ENCODE data around the gene PKNOX2.

The PKNOX2 gene

DNA sequence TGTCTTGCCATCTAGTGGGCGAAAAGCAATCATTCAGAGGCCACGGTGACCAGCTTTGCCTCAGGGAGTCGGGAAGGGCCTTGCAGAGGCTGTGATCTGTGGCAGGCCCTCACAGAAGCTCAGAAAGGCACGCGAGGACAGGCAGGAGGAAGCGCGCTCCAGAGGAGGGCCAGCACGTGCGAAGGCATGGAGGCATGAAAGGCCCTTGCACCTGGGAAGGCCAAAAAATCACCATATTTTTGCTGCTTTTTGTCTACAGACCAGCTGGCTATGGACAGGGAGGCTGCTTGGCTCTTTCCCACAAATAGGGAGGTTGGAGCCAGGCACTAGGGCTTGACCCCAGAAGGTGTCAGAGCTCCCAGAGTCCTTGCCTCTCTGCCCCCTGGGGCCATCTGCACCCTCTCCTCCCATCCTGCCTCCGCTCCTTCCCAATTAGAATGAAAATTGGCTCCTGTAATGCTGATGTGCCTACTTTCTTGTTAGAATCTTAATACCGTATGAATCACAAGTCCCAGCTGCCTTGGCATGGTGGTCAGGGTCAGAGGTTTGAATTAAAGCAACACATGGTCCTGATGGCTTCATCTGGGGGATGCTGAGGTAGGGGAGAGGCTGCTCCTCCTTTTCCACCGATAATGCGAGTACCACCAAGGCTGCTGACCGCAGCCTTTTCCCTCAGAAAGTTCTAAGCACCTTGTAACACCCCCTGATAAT, 262.4 kb downstream of the PKNOX2 start:
- no peak overlapping the region for H3K4me3 ChIP-seq (ENCODE audit: low read depth, low read length)
- DNase-seq (ENCODE audit: low read depth) = no peak
- TF ChIP-seq, protein P1, sequence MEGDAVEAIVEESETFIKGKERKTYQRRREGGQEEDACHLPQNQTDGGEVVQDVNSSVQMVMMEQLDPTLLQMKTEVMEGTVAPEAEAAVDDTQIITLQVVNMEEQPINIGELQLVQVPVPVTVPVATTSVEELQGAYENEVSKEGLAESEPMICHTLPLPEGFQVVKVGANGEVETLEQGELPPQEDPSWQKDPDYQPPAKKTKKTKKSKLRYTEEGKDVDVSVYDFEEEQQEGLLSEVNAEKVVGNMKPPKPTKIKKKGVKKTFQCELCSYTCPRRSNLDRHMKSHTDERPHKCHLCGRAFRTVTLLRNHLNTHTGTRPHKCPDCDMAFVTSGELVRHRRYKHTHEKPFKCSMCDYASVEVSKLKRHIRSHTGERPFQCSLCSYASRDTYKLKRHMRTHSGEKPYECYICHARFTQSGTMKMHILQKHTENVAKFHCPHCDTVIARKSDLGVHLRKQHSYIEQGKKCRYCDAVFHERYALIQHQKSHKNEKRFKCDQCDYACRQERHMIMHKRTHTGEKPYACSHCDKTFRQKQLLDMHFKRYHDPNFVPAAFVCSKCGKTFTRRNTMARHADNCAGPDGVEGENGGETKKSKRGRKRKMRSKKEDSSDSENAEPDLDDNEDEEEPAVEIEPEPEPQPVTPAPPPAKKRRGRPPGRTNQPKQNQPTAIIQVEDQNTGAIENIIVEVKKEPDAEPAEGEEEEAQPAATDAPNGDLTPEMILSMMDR (IDR thresholded peaks at IDR 0.05; ENCODE audit: control insufficient read depth, extremely low read depth, insufficient read depth) = no peak

DNA sequence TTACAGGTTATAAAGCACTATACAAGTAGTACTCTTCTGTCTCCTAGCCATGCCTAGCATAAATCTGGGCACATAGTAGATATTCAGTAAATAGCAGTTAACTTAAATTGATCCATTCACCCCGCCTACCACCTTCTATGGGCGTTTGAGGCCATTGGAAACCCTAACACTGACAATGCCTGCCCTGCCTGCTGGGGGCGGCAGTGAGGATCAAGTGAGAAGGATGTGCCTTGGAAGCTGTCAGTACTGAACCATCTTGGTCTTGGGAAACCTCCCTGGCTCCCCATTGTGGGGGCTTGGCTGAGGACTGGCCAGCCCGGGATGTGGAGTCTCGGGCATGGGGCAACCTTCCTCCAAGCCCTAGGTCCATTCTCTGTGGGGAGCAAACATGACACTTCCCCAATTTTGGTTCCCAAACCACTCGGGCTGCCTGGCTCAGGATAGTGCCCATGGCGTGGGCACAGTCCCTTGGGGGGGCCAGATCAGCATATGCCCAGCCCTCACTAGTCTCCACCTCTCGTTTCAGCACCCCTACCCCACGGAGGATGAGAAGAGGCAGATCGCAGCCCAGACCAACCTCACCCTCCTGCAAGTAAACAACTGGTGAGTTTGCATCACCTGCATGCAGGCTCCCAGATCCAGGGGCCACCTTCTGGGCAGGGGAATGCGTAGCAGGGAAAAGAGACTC, 264.1 kb downstream of the PKNOX2 start:
- DNase-seq (ENCODE audit: low read depth) = no peak

DNA sequence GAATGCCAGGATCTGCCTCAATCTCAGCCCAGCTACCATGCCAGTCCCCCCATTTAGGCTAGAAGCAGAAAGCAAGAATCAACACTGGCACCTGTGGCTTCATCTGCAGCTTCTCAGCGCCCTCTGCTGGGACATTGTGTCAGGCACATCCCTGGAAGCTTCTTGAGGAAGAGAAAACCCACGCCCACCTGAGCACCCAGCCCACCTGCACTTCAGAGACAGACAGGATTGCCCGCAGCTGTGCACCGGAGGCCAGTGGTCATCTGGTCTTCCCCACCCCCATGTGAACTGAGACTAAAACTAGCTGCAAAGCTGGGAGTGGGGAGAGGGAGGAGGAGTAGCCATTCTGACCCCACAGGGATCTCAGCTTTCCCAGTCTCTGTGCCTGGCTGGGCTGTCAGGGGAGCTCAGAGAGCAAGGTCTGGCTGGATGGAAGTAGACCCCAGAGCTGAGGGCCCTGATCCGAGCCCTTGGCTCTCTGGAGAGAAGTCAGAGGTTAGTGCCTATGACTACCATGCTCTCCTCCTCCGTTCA, 264.7 kb downstream of the PKNOX2 start:
- DNase-seq (ENCODE audit: low read depth) = no peak
- H3K4me3 ChIP-seq (ENCODE audit: low read depth, low read length) = no peak overlapping the region
- TF ChIP-seq, protein P1 (IDR thresholded peaks at IDR 0.05; ENCODE audit: control insufficient read depth, extremely low read depth, insufficient read depth) = peak; percentile 78

More for the DNA sequence above, 264.1 kb downstream of the PKNOX2 start:
- TF ChIP-seq, protein P1 (IDR thresholded peaks at IDR 0.05; ENCODE audit: control insufficient read depth, extremely low read depth, insufficient read depth) = 0 out of 2 replicates have a peak, but pooled peaks have one; percentile 3
- H3K4me3 ChIP-seq (ENCODE audit: low read depth, low read length) = no peak overlapping the region

DNA sequence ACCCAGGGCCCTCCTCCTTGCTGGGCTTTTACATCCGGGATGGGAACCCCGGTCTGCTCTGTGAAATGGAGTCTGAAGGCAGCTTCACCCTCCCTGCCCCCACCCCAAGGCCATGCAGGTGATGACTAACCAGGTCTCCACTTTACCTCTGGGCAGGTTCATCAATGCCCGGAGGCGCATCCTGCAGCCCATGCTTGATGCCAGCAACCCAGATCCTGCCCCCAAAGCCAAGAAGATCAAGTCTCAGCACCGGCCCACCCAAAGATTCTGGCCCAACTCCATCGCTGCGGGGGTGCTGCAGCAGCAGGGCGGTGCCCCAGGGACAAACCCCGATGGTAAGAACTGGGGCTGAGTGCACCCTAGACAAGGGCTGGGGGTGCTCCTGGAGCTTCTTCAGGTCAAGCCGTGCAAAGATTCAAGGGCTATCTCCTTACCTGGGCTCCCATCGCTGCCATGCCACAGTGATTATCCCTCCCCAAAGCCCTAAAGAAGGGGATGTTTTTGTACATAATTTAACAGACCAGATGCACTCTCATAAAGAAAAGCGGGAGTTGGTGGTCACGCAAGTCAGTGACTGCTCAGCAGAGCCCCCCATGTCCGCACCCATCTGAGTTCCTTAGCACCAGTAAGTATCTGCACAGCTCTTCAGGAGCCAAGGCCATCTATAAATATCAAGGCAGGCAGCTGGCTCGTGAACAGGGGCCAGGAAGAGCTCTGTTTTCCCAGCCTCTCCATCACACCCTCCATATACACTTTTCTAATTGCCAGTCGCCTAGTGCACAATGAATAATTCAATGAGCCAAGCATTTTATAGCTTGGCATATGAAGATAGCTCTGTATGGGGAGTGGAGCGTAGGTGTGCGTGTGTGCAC, 265.5 kb downstream of the PKNOX2 start:
- TF ChIP-seq, protein P1 (IDR thresholded peaks at IDR 0.05; ENCODE audit: control insufficient read depth, extremely low read depth, insufficient read depth) = no peak
- DNase-seq (ENCODE audit: low read depth) = no peak
- no peak overlapping the region for H3K4me3 ChIP-seq (ENCODE audit: low read depth, low read length)

DNA sequence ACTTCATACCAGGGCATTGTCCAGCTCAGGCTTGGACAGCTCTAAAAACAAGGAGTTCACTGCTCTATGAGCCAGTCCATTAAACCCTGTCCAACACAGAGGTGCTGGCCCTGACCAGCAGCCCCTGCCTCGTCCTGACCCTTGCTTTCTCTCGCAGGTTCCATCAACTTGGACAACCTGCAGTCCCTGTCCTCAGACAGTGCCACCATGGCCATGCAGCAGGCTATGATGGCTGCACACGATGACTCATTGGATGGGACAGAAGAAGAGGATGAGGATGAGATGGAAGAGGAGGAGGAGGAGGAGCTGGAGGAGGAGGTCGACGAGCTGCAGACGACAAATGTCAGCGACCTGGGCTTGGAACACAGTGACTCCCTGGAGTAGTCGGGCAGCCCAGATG, 266.5 kb downstream of the PKNOX2 start:
- TF ChIP-seq, protein P1 (IDR thresholded peaks at IDR 0.05; ENCODE audit: control insufficient read depth, extremely low read depth, insufficient read depth) = no peak
- no peak for DNase-seq (ENCODE audit: low read depth)
- no peak overlapping the region for H3K4me3 ChIP-seq (ENCODE audit: low read depth, low read length)

DNA sequence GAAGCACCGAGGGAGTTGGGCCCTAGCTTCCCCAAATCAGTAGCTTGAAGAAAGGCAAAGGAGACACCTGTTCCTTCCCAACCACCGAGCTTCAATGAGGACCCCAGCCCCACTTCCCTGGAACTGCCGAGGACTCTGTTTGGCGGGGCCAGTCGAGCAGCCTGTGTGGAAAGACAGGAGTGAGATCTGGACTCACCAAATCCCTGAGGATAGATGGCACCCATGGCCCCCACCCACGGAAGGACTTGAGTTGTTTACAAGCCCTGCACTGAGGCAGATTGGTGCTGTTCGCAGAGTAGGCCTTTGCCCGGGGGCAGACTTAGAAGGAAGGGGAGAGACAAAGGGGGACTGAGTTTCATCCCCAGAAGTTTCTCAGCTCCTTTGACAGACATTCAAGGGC, 266.9 kb downstream of the PKNOX2 start:
- no peak overlapping the region for H3K4me3 ChIP-seq (ENCODE audit: low read depth, low read length)
- TF ChIP-seq, protein P1 (IDR thresholded peaks at IDR 0.05; ENCODE audit: control insufficient read depth, extremely low read depth, insufficient read depth) = no peak
- no peak for DNase-seq (ENCODE audit: low read depth)
